Activated CD8-positive, alpha-beta memory T cell treated with anti-CD3 and anti-CD28 coated beads for 36 hours (primary cell): Measurements from ENCODE around the gene NPLOC4. TPM values are rescaled to one million over a fixed set of nuclear protein-coding genes. Genes with fewer than 3 reads are reported as not detected.

Experiments
- CTCF ChIA-PET: fragments of 350-600 bp; sonication (Branson Sonifier 250); formaldehyde crosslinking; loops from one replicate; lab custom pipeline; 2021; ENCODE audit warnings: antibody characterized with exemption; lab: Charles Lee
- POLR2A ChIA-PET: fragments of 350-600 bp; sonication (Branson Sonifier 250); formaldehyde crosslinking; loops from one replicate; lab custom pipeline; 2021; ENCODE audit warnings: antibody characterized with exemption; lab: Charles Lee
- total RNA-seq, 2 experiments: library from RNA; stranded (reverse); gene quantifications; one replicate each; pipeline ENCODE4 v1.2.3, GENCODE V29; 2021

NPLOC4 gene
- total RNA-seq, 2 experiments from 2014 or later = 114 to 119 TPM

- POLR2A ChIA-PET = interaction anchor here (1.0 kb wide), 1 partner anchor 118 kb away, joined by 3 read pairs; no protein-coding TSS in a partner anchor
- CTCF ChIA-PET = interaction anchor here (1.1 to 1.3 kb wide), 2 partner anchors 41 to 153 kb away, joined by 3 read pairs; no protein-coding TSS in a partner anchor
Measured at GRCh38 chr17:81511804-81512561, 124.9 kb downstream of the NPLOC4 start.

DNA sequence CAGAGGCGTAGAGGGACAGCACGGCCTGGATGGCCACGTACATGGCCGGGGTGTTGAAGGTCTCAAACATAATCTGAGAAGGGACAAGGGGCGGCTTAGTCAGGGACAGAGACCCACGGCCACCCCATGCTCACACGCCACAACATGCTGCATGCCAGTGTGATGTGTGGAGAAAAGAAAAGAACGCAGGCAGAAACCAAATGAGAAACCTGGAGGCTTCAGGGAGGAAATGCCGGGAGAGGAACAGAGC lies 125.4 kb downstream of the NPLOC4 start:
- CTCF ChIA-PET = interaction anchor here (1.1 to 1.3 kb wide), 2 partner anchors 41 to 154 kb away, joined by 3 read pairs; no protein-coding TSS in a partner anchor
- POLR2A ChIA-PET = interaction anchor here (0.9 to 1.3 kb wide), 3 partner anchors 8 to 118 kb away, joined by 3 read pairs; no protein-coding TSS in a partner anchor

- ChIA-PET CTCF (interaction anchor here (0.8 to 1.3 kb wide), 2 partner anchors 8 to 42 kb away, joined by 3 read pairs; no protein-coding TSS in a partner anchor), POLR2A (interaction anchor here (0.9 to 1.3 kb wide), 2 partner anchors 8 to 22 kb away, joined by 3 read pairs; no protein-coding TSS in a partner anchor)
Measured at GRCh38 chr17:81510785-81511553, 125.9 kb downstream of the NPLOC4 start.

DNA sequence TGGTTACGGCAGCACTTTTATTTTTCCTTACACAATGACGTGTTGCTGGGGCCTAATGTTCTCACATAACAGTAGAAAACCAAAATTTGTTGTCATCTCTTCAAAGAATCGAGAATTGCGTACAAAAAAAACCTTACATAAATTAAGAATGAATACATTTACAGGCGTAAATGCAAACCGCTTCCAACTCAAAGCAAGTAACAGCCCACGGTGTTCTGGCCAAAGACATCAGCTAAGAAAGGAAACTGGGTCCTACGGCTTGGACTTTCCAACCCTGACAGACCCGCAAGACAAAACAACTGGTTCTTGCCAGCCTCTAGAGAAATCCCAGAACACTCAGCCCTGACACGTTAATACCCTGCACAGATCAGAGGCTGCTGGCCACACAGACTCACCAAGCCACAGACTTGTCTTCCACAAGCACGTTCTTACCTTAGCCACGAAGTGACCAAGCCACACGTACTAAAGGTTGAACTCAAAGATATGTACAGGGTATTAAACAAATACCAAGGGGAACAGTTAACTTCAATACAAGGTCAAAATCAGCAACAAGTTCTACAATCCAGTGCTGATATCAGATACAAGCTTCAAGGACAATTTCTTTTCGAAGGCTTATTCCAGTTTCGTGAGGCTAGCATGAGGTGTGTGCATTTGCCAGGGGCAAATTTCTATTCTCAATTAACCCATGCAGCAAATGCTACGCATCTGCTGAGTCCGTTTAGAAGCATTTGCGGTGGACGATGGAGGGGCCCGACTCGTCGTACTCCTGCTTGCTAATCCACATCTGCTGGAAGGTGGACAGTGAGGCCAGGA lies 126.7 kb downstream of the NPLOC4 start:
- ChIA-PET CTCF (interaction anchor here (0.8 kb wide), 1 partner anchor 9 kb away, joined by 3 read pairs; no protein-coding TSS in a partner anchor), POLR2A (interaction anchor here (1.1 to 1.3 kb wide), 2 partner anchors 9 to 25 kb away, joined by 3 to 4 read pairs; no protein-coding TSS in a partner anchor)

DNA sequence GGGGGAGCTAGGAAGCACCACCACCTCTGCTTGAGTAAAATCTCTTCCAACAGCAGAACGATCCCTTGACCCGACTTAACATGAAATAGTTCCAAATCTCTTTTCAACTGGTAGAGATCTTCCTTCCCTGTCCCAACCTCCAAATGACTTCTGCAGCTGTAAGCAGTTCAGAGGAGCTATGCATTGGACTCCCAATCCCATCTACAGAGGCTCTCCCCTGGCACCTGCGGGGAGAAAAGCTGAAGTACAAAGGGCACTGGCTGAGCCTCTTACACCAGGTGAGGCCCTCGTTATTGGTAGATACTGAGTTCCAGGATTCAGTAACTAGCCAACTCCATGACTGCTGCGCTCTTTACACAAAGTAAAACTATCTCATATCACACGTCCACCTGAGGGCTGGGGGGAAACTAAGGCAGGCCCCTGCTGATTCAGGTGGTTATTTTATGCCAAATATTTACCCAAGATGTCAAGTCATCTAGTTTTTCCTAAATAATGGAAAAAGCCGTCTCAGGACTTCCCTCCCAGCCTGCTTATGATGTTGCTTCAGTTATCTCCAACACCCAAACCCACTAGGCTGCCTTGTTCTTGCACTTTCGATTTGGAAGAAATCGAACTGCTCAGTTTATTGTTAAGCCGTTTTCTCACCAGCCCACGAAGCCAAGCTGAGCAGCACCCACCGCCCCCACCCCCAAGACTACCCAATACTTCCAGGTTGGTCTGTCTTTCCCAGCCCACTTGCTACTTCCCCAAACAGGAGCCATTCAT lies 127.5 kb downstream of the NPLOC4 start:
- POLR2A ChIA-PET = interaction anchor here (0.8 to 2.0 kb wide), 6 partner anchors 9 to 286 kb away, joined by 3 to 8 read pairs (median 4); partner anchors contain the start of gene CEP131
- CTCF ChIA-PET = no interaction called here

GRCh38 chr17:81508639-81509206 lies 128.2 kb downstream of the NPLOC4 start:
- CTCF ChIA-PET = no interaction called here
- POLR2A ChIA-PET = interaction anchor here (0.7 to 2.0 kb wide), 6 partner anchors 9 to 286 kb away, joined by 3 to 8 read pairs (median 3); partner anchors contain the start of gene CEP131

Other genes starting within 250 kb of the NPLOC4 start
- not detected for gene BAHCC1, start 241.7 kb downstream of the NPLOC4 start, total RNA-seq
- 1,000 to 10,000 TPM; 4,757 to 4,840 TPM for gene ACTG1, start 124.3 kb downstream of the NPLOC4 start, total RNA-seq
- under 1 TPM; 0.21 to 0.50 TPM for gene FSCN2, start 108.7 kb downstream of the NPLOC4 start, total RNA-seq
- gene FAAP100, start 84.8 kb downstream of the NPLOC4 start, total RNA-seq = 10 to 100 TPM; 50.6 to 55.8 TPM
- gene TSPAN10, start 84 bp upstream of the NPLOC4 start, total RNA-seq = under 1 TPM; 0.19 to 0.23 TPM
- 1 to 10 TPM; 2.5 to 4.3 TPM for gene PDE6G, start 19.4 kb upstream of the NPLOC4 start, total RNA-seq
- gene OXLD1, start 29.5 kb upstream of the NPLOC4 start, total RNA-seq = 10 to 100 TPM; 49.1 to 55.7 TPM
- 10 to 100 TPM; 68.7 to 71.9 TPM for gene CCDC137, start 29.6 kb upstream of the NPLOC4 start, total RNA-seq
- 10 to 100 TPM; 17.7 to 18.5 TPM for gene ARL16, start 46.7 kb upstream of the NPLOC4 start, total RNA-seq
- gene HGS, start 46.9 kb upstream of the NPLOC4 start, total RNA-seq = 100 to 1,000 TPM; 132 to 136 TPM
- 100 to 1,000 TPM; 230 to 235 TPM for gene MRPL12, start 66.3 kb upstream of the NPLOC4 start, total RNA-seq
- gene SLC25A10, start 75.2 kb upstream of the NPLOC4 start, total RNA-seq = 10 to 100 TPM; 39.6 to 39.8 TPM
- not detected for gene GCGR, start 167.0 kb upstream of the NPLOC4 start, total RNA-seq
- 10 to 100 TPM; 44.5 to 46.3 TPM for gene MCRIP1, start 196.2 kb upstream of the NPLOC4 start, total RNA-seq
- not detected for gene PPP1R27, start 197.9 kb upstream of the NPLOC4 start, total RNA-seq
- gene P4HB, start 223.4 kb upstream of the NPLOC4 start, total RNA-seq = 100 to 1,000 TPM; 493 to 503 TPM
- gene ARHGDIA, start 234.2 kb upstream of the NPLOC4 start, total RNA-seq = 100 to 1,000 TPM; 669 to 688 TPM